Caco-2 (cell line): ENCODE measurements around the gene P2RY13. TPM values are rescaled to one million over a fixed set of nuclear protein-coding genes. Genes with fewer than 3 reads are reported as not detected.

ENCODE experiments used
- Bru-seq: library from RNA; stranded (reverse); fragments of 400-500 nt; gene quantifications from one replicate; lab custom pipeline; 2021; lab: Mats Ljungman, UMichigan
- BruChase-seq, 2 experiments: library from RNA; stranded (reverse); fragments of 400-500 nt; gene quantifications; one replicate each; lab custom pipeline; 2021; lab: Mats Ljungman, UMichigan
- BruUV-seq: library from RNA; stranded (reverse); fragments of 400-500 nt; replicated peaks from 2 replicates; lab custom pipeline; 2021; lab: Mats Ljungman, UMichigan
- CTCF ChIA-PET: fragments of 300-600 bp; sonication (Branson Sonifier 250); formaldehyde crosslinking; loops from one replicate; lab custom pipeline; 2022; ENCODE audit warnings: antibody characterized with exemption; lab: Charles Lee
- POLR2A ChIA-PET: fragments of 300-600 bp; sonication (Branson Sonifier 250); formaldehyde crosslinking; loops from one replicate; lab custom pipeline; 2022; ENCODE audit warnings: antibody characterized with exemption; lab: Charles Lee
- DNase-seq, 2 experiments: peaks; one replicate each; pipeline versions ENCODE4 v3.0.0 to v3.0.0-alpha.2; 2020 to 2022
- H3K27me3 ChIP-seq: replicated peaks from 2 replicates; pipeline ENCODE4 v1.6.0; 2011; ENCODE audit warnings: low read length; ENCODE audit not compliant: control insufficient read depth, insufficient read depth
- H3K36me3 ChIP-seq: 2 replicates; pipeline ENCODE4 v1.5.1; 2011; ENCODE audit warnings: low read length; ENCODE audit not compliant: control insufficient read depth, insufficient read depth
- H3K4me1 ChIP-seq: fragments of 250-450 bp; sonication (Bioruptor Pico); 2 replicates; pipeline ENCODE4 v1.5.1; 2020; ENCODE audit warnings: mild to moderate bottlenecking
- H3K4me3 ChIP-seq: 2 replicates; pipeline ENCODE4 v1.5.1; 2011; ENCODE audit warnings: low read depth, mild to moderate bottlenecking, control low read depth, low read length
- H3K9me3 ChIP-seq: fragments of 250-450 bp; sonication (Bioruptor Pico); 2 replicates; pipeline ENCODE4 v1.5.1; 2020; ENCODE audit warnings: mild to moderate bottlenecking, moderate library complexity
- H3K27ac Mint-ChIP-seq: one replicate; pipeline ENCODE4 v1.8.0; 2022; ENCODE audit warnings: mixed read lengths; ENCODE audit not compliant: unreplicated experiment
- H3K27me3 Mint-ChIP-seq: one replicate; pipeline ENCODE4 v1.8.0; 2022; ENCODE audit warnings: mixed read lengths; ENCODE audit not compliant: insufficient read depth, unreplicated experiment
- H3K36me3 Mint-ChIP-seq: one replicate; pipeline ENCODE4 v1.8.0; 2022; ENCODE audit warnings: mild to moderate bottlenecking, mixed read lengths; ENCODE audit not compliant: insufficient read depth, unreplicated experiment
- H3K4me1 Mint-ChIP-seq: one replicate; pipeline ENCODE4 v1.8.0; 2022; ENCODE audit warnings: low read depth, mixed read lengths; ENCODE audit not compliant: unreplicated experiment
- H3K4me3 Mint-ChIP-seq: one replicate; pipeline ENCODE4 v1.8.0; 2022; ENCODE audit warnings: mild to moderate bottlenecking, moderate library complexity, mixed read lengths; ENCODE audit not compliant: unreplicated experiment
- H3K9me3 Mint-ChIP-seq: one replicate; pipeline ENCODE4 v1.8.0; 2022; ENCODE audit warnings: mixed read lengths; ENCODE audit not compliant: unreplicated experiment
- intact Hi-C: fragments of 100-400 bp; cut with micrococcal nuclease; formaldehyde crosslinking; loops from one replicate; pipeline ENCODE4 v1.10.0; 2022; ENCODE audit not compliant: unreplicated experiment
- long read RNA-seq: library from polyadenylated mRNA; stranded (forward); transcript quantifications from one replicate; pipeline ENCODE4 v2.0.0, GENCODE V29; 2022
- total RNA-seq: library from RNA; stranded (reverse); gene quantifications from 2 replicates; pipeline ENCODE4 v1.2.3, GENCODE V29; 2022
- TF ChIP-seq, protein P1 (sequence below), 2 experiments: fragments of 200-600 bp in 1 of 2; IDR thresholded peaks; 1 replicate in 1 of 2; 2 replicates in 1 of 2; pipeline versions ENCODE4 v1.5.1 to v1.8.0; 2011 to 2022; ENCODE audit warnings: antibody characterized with exemption in 1 of 2, control low read depth in 1 of 2, inconsistent platforms in 1 of 2, low read depth in 1 of 2, low read length in 1 of 2, mild to moderate bottlenecking in 1 of 2, moderate library complexity in 1 of 2; ENCODE audit not compliant: insufficient read depth in 1 of 2, severe bottlenecking in 1 of 2, unreplicated experiment in 1 of 2

P2RY13 gene
- total RNA-seq (not detected in 2 replicates), Bru-seq, nascent RNA (not detected), BruChase-seq, experiment 1, labeled RNA remaining after a 2-hour chase (not detected), BruChase-seq, experiment 2, labeled RNA remaining after a 6-hour chase (not detected)
- long read RNA-seq = 0 reads

DNA sequence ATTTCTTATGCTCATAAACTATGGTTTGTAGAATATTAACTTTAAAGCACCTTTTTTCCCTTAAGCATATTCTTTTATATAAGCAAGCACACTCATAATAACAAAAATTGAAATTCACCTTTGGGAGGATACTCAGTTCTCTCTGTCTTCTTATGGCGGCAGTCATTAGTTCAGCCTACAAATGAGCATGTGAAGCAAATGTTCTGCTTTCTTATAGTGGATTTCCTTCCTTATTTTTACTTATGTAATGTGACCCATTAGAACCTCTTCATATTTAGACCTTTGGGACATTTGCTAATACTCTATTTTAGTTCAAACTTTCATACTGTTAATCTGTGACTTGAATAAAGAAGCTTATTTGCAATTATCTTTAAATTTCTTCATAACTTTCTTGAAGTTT lies at the start of gene P2RY13:
P2RY13 (minus strand) TSS at position 187 of the 400 bp plus-strand sequence; CDS start at position 166, 21 bp downstream.
- Histone ChIP-seq H3K36me3 (no peaks in the 10 kb centered on the region), H3K4me1 (no peaks in the 10 kb centered on the region), H3K4me3 (no peak within 1 kb of the TSS), H3K9me3 (no peaks in the 10 kb centered on the region), H3K27me3 (no peaks in the 10 kb centered on the region)
- H3K36me3 Mint-ChIP-seq = peaks cover 7% of the 10 kb centered on the region
- POLR2A ChIA-PET = no interaction called here
- intact Hi-C loops = no loop called here
- H3K4me1 Mint-ChIP-seq = no peaks in the 10 kb centered on the region
- no peak for DNase-seq
- CTCF ChIA-PET = no interaction called here
- TF ChIP-seq, protein P1, sequence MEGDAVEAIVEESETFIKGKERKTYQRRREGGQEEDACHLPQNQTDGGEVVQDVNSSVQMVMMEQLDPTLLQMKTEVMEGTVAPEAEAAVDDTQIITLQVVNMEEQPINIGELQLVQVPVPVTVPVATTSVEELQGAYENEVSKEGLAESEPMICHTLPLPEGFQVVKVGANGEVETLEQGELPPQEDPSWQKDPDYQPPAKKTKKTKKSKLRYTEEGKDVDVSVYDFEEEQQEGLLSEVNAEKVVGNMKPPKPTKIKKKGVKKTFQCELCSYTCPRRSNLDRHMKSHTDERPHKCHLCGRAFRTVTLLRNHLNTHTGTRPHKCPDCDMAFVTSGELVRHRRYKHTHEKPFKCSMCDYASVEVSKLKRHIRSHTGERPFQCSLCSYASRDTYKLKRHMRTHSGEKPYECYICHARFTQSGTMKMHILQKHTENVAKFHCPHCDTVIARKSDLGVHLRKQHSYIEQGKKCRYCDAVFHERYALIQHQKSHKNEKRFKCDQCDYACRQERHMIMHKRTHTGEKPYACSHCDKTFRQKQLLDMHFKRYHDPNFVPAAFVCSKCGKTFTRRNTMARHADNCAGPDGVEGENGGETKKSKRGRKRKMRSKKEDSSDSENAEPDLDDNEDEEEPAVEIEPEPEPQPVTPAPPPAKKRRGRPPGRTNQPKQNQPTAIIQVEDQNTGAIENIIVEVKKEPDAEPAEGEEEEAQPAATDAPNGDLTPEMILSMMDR (IDR thresholded peaks at IDR 0.05; ENCODE audit: insufficient read depth in 1 of 2, low read depth in 1 of 2, low read length in 1 of 2, severe bottlenecking in 1 of 2, unreplicated experiment in 1 of 2) = no peak
- no peak within 1 kb of the TSS for H3K4me3 Mint-ChIP-seq
- no peaks in the 10 kb centered on the region for H3K9me3 Mint-ChIP-seq
- no TSS peak for BruUV-seq
- H3K27me3 Mint-ChIP-seq = no peaks in the 10 kb centered on the region
- no peak within 1 kb of the TSS for H3K27ac Mint-ChIP-seq

DNA sequence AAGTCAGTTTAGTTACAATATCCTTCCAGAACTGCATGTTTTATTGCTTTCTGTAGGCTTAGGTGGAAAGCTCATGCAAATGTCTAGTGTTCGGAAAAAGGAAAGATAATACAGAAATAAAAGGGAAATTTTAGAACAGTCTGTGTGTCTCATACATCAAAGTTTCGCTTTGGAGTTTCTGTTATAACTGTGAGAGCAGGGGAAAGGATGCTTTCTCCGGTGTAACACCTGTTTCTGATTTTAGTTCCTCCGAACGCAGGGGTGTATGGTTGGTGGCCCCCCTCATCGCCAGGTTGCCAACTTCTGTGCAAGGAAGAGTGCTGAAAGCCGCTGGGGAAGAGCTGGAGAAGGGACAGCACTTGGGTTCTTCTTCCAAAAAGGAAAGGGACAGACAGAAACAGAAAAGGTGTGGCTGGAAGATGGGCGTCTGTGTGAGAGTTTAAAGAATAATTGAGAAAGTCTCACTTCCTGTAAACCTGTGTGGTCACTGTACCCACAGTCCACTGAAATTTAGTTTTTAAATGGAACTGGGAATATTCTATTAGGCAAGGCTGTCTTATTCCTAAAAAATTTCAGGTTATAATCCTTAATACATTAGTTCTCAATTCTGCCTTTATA lies 48.5 kb upstream of the P2RY13 start:
- ChIA-PET POLR2A (no interaction called here), CTCF (no interaction called here)
- Histone ChIP-seq H3K9me3 (no peaks in the 10 kb centered on the region), H3K4me3 (no peak overlapping the region), H3K36me3 (no peaks in the 10 kb centered on the region), H3K4me1 (no peaks in the 10 kb centered on the region), H3K27me3 (no peaks in the 10 kb centered on the region)
- H3K27me3 Mint-ChIP-seq = no peaks in the 10 kb centered on the region
- H3K4me1 Mint-ChIP-seq = peaks cover 5% of the 10 kb centered on the region
- H3K4me3 Mint-ChIP-seq = no peak overlapping the region
- H3K27ac Mint-ChIP-seq = no peak overlapping the region
- peaks cover 5% of the 10 kb centered on the region for H3K36me3 Mint-ChIP-seq
- BruUV-seq = no TSS peak
- TF ChIP-seq, protein P1 (IDR thresholded peaks at IDR 0.05; ENCODE audit: insufficient read depth in 1 of 2, low read depth in 1 of 2, low read length in 1 of 2, severe bottlenecking in 1 of 2, unreplicated experiment in 1 of 2) = no peak
- no peaks in the 10 kb centered on the region for H3K9me3 Mint-ChIP-seq
- DNase-seq = no peak
- intact Hi-C loops = no loop called here

DNA sequence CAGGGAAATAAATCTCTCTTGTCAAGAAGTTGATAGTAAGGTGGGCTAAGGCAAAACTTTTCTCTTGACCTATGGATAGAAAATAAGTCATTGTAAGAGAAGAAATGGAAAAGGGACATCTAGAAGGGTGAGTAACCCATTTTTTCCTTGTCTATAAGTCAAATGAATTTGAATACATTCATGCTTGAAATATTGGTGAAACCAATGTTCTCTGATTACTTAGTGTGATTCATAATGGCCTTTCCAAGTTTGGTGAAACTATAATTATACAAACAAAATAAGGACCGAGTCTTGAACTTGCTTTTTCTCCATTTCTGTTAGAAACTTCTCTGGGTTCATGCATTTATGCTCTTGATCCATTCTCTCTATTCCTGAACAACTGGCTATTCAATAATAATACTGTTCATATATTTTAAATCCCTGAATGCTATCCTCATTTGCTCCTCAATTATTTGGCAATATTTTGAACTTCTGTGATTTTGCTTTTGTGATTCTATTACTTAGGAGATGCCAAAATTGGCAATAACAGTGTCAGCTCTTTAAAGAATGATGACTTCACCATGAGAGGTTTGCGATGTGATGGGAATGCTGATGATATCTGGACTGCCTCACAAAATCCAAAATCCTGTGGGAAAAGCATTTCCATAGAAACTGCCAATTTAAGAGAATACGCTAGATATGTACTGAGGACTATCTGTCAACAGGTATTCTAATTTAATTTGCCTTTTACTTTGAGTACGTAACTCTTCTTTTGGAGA lies 42.9 kb upstream of the P2RY13 start:
- no peaks in the 10 kb centered on the region for H3K27me3 ChIP-seq
- H3K27ac Mint-ChIP-seq = no peak overlapping the region
- BruUV-seq = no TSS peak
- no peaks in the 10 kb centered on the region for H3K27me3 Mint-ChIP-seq
- no peaks in the 10 kb centered on the region for H3K4me1 ChIP-seq
- no peak overlapping the region for H3K4me3 ChIP-seq
- H3K36me3 Mint-ChIP-seq = no peaks in the 10 kb centered on the region
- DNase-seq = no peak
- ChIA-PET POLR2A (no interaction called here), CTCF (no interaction called here)
- H3K4me3 Mint-ChIP-seq = no peak overlapping the region
- no peaks in the 10 kb centered on the region for H3K4me1 Mint-ChIP-seq
- intact Hi-C loops = no loop called here
- H3K9me3 ChIP-seq = no peaks in the 10 kb centered on the region
- H3K9me3 Mint-ChIP-seq = no peaks in the 10 kb centered on the region
- TF ChIP-seq, protein P1 (IDR thresholded peaks at IDR 0.05; ENCODE audit: insufficient read depth in 1 of 2, low read depth in 1 of 2, low read length in 1 of 2, severe bottlenecking in 1 of 2, unreplicated experiment in 1 of 2) = no peak
- no peaks in the 10 kb centered on the region for H3K36me3 ChIP-seq
